Measurements from ENCODE around the gene SETD3. TPM values are rescaled to one million over a fixed set of nuclear protein-coding genes. Genes with fewer than 3 reads are reported as not detected.

The SETD3 gene
- total RNA-seq, 1 experiment from 2014 or later: 46.8 TPM

GRCh38 chr14:99413911-99414310, 66.7 kb downstream of the SETD3 start:
- Histone ChIP-seq H3K4me2 (ENCODE audit: low read length) (no peak overlapping the region), H3K9ac (ENCODE audit: low read length) (no peak overlapping the region), H3K9me2 (replicated peaks; ENCODE audit: low read length) (no peaks in the 10 kb centered on the region), H3F3A (ENCODE audit: low read length, unreplicated experiment) (no peaks in the 10 kb centered on the region), H4K20me1 (ENCODE audit: low read length) (no peaks in the 10 kb centered on the region), H3K9me3 (ENCODE audit: low read length) (no peaks in the 10 kb centered on the region), H3K4me1 (ENCODE audit: insufficient read depth, low read length) (no peaks in the 10 kb centered on the region), H3K27me3 (ENCODE audit: low read length) (no peaks in the 10 kb centered on the region), H2AFZ (ENCODE audit: low read length) (no peak overlapping the region), H3K79me2 (ENCODE audit: low read length) (no peaks in the 10 kb centered on the region), H3K27ac (ENCODE audit: low read length) (no peak overlapping the region), H3K4me3 (ENCODE audit: low read length) (no peak overlapping the region), H3K36me3 (ENCODE audit: low read depth, low read length) (no peaks in the 10 kb centered on the region)
- ChIA-PET POLR2A (ENCODE audit: unreplicated experiment) (no interaction called here), CTCF (no interaction called here)
- ATAC-seq: no peak
- TF ChIP-seq EZH2 (IDR thresholded peaks at IDR 0.05; ENCODE audit: low read length, unreplicated experiment) (no peak), CTCF (conservative IDR thresholded peaks at IDR 0.05; ENCODE audit: low read depth, low read length) (no peak), EZH2phosphoT487 (IDR thresholded peaks at IDR 0.05; ENCODE audit: borderline replicate concordance, low read length) (no peak)
- intact Hi-C loops (cut with micrococcal nuclease): loop anchor here (2.0 kb wide), 1 partner anchor 93 kb away; no protein-coding TSS in a partner anchor
- no TSS peak for BruUV-seq (replicated peaks)
- DNase-seq: no peak

GRCh38 chr14:99413172-99413571, 67.5 kb downstream of the SETD3 start:
- Histone ChIP-seq H4K20me1 (ENCODE audit: low read length) (no peaks in the 10 kb centered on the region), H3K9ac (ENCODE audit: low read length) (no peak overlapping the region), H3K4me2 (ENCODE audit: low read length) (no peak overlapping the region), H3K27me3 (ENCODE audit: low read length) (no peaks in the 10 kb centered on the region), H3K36me3 (ENCODE audit: low read depth, low read length) (no peaks in the 10 kb centered on the region), H3K4me3 (ENCODE audit: low read length) (no peak overlapping the region), H2AFZ (ENCODE audit: low read length) (no peak overlapping the region), H3F3A (ENCODE audit: low read length, unreplicated experiment) (no peaks in the 10 kb centered on the region), H3K9me3 (ENCODE audit: low read length) (no peaks in the 10 kb centered on the region), H3K79me2 (ENCODE audit: low read length) (no peaks in the 10 kb centered on the region), H3K9me2 (replicated peaks; ENCODE audit: low read length) (no peaks in the 10 kb centered on the region), H3K4me1 (ENCODE audit: insufficient read depth, low read length) (no peaks in the 10 kb centered on the region), H3K27ac (ENCODE audit: low read length) (no peak overlapping the region)
- ChIA-PET POLR2A (ENCODE audit: unreplicated experiment) (no interaction called here), CTCF (no interaction called here)
- BruUV-seq (replicated peaks): no TSS peak
- TF ChIP-seq EZH2 (IDR thresholded peaks at IDR 0.05; ENCODE audit: low read length, unreplicated experiment) (no peak), EZH2phosphoT487 (IDR thresholded peaks at IDR 0.05; ENCODE audit: borderline replicate concordance, low read length) (no peak), CTCF (conservative IDR thresholded peaks at IDR 0.05; ENCODE audit: low read depth, low read length) (no peak)
- intact Hi-C loops (cut with micrococcal nuclease): no loop called here
- DNase-seq (no peak), ATAC-seq (no peak)

GRCh38 chr14:99412117-99413061, 68.3 kb downstream of the SETD3 start:
- H3K9ac ChIP-seq (ENCODE audit: low read length): no peak overlapping the region
- no peak for ATAC-seq
- intact Hi-C loops (cut with micrococcal nuclease): no loop called here
- no peaks in the 10 kb centered on the region for H3K36me3 ChIP-seq (ENCODE audit: low read depth, low read length)
- H3K27me3 ChIP-seq (ENCODE audit: low read length): no peaks in the 10 kb centered on the region
- no peak overlapping the region for H2AFZ ChIP-seq (ENCODE audit: low read length)
- no peaks in the 10 kb centered on the region for H3F3A ChIP-seq (ENCODE audit: low read length, unreplicated experiment)
- no peaks in the 10 kb centered on the region for H3K79me2 ChIP-seq (ENCODE audit: low read length)
- TF ChIP-seq EZH2phosphoT487 (IDR thresholded peaks at IDR 0.05; ENCODE audit: borderline replicate concordance, low read length): no peak
- no peak for TF ChIP-seq CTCF (conservative IDR thresholded peaks at IDR 0.05; ENCODE audit: low read depth, low read length)
- TF ChIP-seq EZH2 (IDR thresholded peaks at IDR 0.05; ENCODE audit: low read length, unreplicated experiment): no peak
- no peak overlapping the region for H3K4me2 ChIP-seq (ENCODE audit: low read length)
- H3K4me3 ChIP-seq (ENCODE audit: low read length): no peak overlapping the region
- no peaks in the 10 kb centered on the region for H3K4me1 ChIP-seq (ENCODE audit: insufficient read depth, low read length)
- no peaks in the 10 kb centered on the region for H3K9me3 ChIP-seq (ENCODE audit: low read length)
- no peaks in the 10 kb centered on the region for H4K20me1 ChIP-seq (ENCODE audit: low read length)
- CTCF ChIA-PET: no interaction called here
- POLR2A ChIA-PET (ENCODE audit: unreplicated experiment): no interaction called here
- BruUV-seq (replicated peaks): no TSS peak
- no peak for DNase-seq
- no peaks in the 10 kb centered on the region for H3K9me2 ChIP-seq (replicated peaks; ENCODE audit: low read length)
- H3K27ac ChIP-seq (ENCODE audit: low read length): no peak overlapping the region
